Neural crest cell (in vitro differentiated cells): ENCODE measurements around the gene PGLYRP1. TPM values are rescaled to one million over a fixed set of nuclear protein-coding genes. Genes with fewer than 3 reads are reported as not detected.

Experiments used
- DNase-seq: peaks from one replicate; pipeline ENCODE4 v3.0.0; 2021; ENCODE audit warnings: low read depth, mixed read lengths, low spot score
- H3K27ac Mint-ChIP-seq: one replicate; pipeline ENCODE4 v1.8.0; 2021; ENCODE audit warnings: mild to moderate bottlenecking, mixed read lengths; ENCODE audit not compliant: unreplicated experiment
- H3K27me3 Mint-ChIP-seq: 2 replicates; pipeline ENCODE4 v1.8.0; 2021; ENCODE audit warnings: low read depth, mild to moderate bottlenecking, mixed read lengths
- H3K36me3 Mint-ChIP-seq: 2 replicates; pipeline ENCODE4 v1.8.0; 2021; ENCODE audit warnings: low read depth, mild to moderate bottlenecking, mixed read lengths
- H3K4me1 Mint-ChIP-seq: 2 replicates; pipeline ENCODE4 v1.8.0; 2021; ENCODE audit warnings: mixed read lengths
- H3K4me3 Mint-ChIP-seq: one replicate; pipeline ENCODE4 v1.8.0; 2021; ENCODE audit warnings: mild to moderate bottlenecking, mixed read lengths
- H3K9me3 Mint-ChIP-seq: 2 replicates; pipeline ENCODE4 v1.8.0; 2021; ENCODE audit warnings: mixed read lengths
- total RNA-seq: library from RNA; stranded (reverse); gene quantifications from 2 replicates; pipeline ENCODE4 v1.2.1, GENCODE V29; 2021
- TF ChIP-seq, protein P1 (sequence below): fragments of 200-600 bp; sonication (generic); conservative IDR thresholded peaks from 2 replicates; pipeline ENCODE4 v1.5.0; 2021; ENCODE audit warnings: antibody characterized with exemption, mild to moderate bottlenecking

PGLYRP1 gene
- total RNA-seq, 1 donor from 2014 or later, result not detected

DNA sequence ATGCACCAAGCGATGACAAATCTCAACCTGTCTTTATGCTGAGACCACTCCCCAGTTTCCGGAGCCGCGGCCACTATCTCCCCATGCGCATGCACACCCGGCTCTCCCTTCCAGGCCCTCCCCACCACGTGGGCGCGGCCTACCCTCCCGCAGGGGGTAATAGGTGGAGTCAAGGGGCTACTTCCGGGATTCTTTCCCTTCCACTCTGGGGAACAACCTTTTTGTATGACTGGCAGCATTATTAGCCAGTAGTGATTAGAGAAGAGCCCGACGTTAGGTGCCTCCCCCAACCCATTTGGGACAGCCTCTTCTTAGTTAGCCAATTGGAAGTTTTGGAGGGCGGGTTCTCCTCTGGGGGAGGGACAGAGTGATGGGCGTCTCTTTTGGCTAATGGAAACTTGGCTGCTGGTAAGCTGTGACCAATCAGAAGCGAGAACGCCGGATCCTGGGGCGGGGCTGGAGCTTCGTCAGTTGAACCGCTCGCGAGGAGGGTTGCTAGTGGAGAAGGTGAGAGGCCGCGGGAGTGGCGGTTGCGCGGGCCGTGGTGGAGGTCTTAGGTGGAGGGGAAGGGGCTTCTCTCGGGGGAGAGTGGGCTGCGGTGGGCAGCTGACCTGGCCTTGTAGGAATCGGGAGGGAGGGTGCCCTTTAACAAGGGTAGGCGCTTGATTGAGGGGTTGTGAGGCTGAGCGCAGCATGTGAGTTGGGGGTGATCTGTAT, 27.7 kb downstream of the PGLYRP1 start, which contains the start of gene CCDC61:
TSS of gene CCDC61 (plus strand) at position 470 of the 717 bp plus-strand sequence. CDS start 7,552 bp downstream, outside the sequence.
- Mint-ChIP-seq H3K9me3 (no peaks in the 10 kb centered on the region), H3K27me3 (peaks cover 21% of the 10 kb centered on the region), H3K4me1 (peaks cover 22% of the 10 kb centered on the region), H3K4me3 (no peak within 1 kb of the TSS), H3K36me3 (no peaks in the 10 kb centered on the region), H3K27ac (no peak within 1 kb of the TSS)
- TF ChIP-seq, protein P1, sequence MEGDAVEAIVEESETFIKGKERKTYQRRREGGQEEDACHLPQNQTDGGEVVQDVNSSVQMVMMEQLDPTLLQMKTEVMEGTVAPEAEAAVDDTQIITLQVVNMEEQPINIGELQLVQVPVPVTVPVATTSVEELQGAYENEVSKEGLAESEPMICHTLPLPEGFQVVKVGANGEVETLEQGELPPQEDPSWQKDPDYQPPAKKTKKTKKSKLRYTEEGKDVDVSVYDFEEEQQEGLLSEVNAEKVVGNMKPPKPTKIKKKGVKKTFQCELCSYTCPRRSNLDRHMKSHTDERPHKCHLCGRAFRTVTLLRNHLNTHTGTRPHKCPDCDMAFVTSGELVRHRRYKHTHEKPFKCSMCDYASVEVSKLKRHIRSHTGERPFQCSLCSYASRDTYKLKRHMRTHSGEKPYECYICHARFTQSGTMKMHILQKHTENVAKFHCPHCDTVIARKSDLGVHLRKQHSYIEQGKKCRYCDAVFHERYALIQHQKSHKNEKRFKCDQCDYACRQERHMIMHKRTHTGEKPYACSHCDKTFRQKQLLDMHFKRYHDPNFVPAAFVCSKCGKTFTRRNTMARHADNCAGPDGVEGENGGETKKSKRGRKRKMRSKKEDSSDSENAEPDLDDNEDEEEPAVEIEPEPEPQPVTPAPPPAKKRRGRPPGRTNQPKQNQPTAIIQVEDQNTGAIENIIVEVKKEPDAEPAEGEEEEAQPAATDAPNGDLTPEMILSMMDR, result no peak
- DNase-seq, result peak; percentile 95

DNA sequence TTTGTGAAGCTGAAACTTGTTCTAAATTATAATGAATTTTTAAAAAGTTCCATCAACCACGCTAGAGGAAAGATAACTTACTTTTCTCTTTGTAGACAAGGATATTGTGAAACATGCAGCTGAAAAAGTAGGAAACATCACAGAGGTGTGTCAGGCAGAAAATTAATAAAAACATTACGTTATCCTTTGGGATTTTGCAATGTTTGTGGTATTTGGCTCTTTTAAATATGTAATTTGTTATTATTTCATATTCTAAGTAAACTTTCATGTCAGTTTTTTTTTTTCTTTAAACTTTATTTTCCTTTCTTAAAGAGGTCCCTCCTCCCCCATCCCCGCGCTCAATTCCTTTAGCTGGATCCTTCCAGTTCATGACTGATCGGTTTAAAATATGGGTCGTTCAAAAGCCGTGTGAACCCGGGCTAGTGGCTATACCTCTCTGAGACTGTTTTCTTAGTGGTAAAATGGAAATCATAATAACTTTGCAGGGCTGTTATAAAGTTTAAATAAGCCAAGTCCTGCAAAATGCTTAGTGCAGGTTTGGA, 28.3 kb downstream of the PGLYRP1 start:
- no peak for DNase-seq
- Mint-ChIP-seq H3K4me3 (no peak overlapping the region), H3K9me3 (no peaks in the 10 kb centered on the region), H3K4me1 (peaks cover 15% of the 10 kb centered on the region), H3K27ac (no peak overlapping the region), H3K36me3 (no peaks in the 10 kb centered on the region), H3K27me3 (peaks cover 19% of the 10 kb centered on the region)
- TF ChIP-seq, protein P1, result no peak

DNA sequence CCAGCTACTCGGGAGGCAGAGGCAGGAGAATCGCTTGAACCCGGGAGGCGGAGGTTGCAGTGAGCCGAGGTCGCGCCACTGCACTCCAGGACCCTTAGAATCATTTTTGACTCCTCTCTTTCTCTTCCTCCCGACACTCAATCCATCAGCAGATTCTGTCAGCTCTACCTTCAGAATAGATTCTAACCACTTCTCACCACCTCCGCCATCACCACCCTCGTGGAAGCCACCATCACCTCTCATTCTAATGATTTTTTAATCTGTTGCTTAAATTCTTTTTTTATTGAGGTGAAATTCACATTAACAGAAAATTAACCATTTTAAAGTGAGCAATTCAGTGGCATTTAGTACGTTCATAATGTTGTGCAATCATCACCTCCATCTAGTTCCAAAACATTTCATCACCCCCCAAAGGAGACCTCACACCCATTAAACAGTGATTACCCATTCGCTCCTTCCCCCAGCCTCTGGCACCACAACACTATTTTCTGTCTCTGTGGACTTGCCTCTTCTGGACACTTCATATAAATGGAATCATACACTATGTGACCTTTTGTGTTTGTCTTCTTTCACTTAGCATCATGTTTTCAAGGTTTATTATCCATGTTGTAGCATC, 32.6 kb downstream of the PGLYRP1 start:
- H3K9me3 Mint-ChIP-seq, result no peaks in the 10 kb centered on the region
- H3K36me3 Mint-ChIP-seq, result no peaks in the 10 kb centered on the region
- H3K27me3 Mint-ChIP-seq, result peaks cover 14% of the 10 kb centered on the region
- no peak for DNase-seq
- TF ChIP-seq, protein P1, result no peak
- H3K27ac Mint-ChIP-seq, result no peak overlapping the region
- no peaks in the 10 kb centered on the region for H3K4me1 Mint-ChIP-seq
- H3K4me3 Mint-ChIP-seq, result no peak overlapping the region

DNA sequence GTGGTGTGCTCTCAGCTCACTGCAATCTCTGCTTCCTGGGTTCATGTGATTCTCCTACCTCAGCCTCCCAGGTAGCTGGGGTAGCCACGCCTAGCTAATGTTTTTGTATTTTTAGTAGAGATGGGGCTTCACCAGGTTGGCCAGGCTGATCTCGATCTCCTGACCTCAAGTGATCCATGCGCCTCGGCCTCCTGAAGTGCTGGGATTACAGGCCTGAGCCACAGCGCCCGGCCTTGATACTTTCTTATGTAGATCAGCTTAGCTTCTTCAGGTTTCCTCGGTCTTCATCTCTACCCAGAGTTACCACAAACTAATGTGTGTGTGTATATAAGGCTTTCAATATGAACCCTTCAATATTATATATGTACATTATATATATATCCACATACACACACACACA, 37.5 kb downstream of the PGLYRP1 start:
- TF ChIP-seq, protein P1, result no peak
- DNase-seq, result no peak
- Mint-ChIP-seq H3K4me1 (no peaks in the 10 kb centered on the region), H3K4me3 (no peak overlapping the region), H3K27ac (no peak overlapping the region), H3K9me3 (no peaks in the 10 kb centered on the region), H3K27me3 (peaks cover 19% of the 10 kb centered on the region), H3K36me3 (no peaks in the 10 kb centered on the region)

DNA sequence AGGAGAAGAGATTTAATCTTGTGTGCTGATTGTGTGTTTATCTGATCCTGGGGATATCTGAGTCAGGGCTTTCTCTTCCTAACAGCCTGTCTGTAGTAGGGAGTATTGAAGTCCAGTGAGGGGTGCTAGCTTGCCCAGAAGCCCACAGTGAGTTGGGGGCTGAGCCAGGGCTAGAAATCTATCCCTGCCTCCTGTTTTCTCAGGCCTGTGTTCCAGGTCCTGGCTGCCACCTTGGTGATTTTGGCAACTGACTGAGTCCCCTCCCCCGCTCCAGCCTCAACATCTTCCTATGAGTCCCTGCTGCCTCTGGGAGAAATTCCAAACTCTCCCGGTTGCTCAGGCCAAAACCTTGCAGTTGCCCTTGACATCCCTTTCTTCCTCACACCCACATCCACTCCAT, 41.5 kb downstream of the PGLYRP1 start:
- Mint-ChIP-seq H3K4me1 (peaks cover 6% of the 10 kb centered on the region), H3K4me3 (no peak overlapping the region), H3K9me3 (no peaks in the 10 kb centered on the region), H3K36me3 (no peaks in the 10 kb centered on the region), H3K27ac (no peak overlapping the region), H3K27me3 (peaks cover 20% of the 10 kb centered on the region)
- TF ChIP-seq, protein P1, result no peak
- no peak for DNase-seq
